OCI-LY7 (cell line): ENCODE data around the gene ADARB2. TPM values are rescaled to one million over a fixed set of nuclear protein-coding genes. Genes with fewer than 3 reads are reported as not detected.
A peak's percentile ranks its signal among the peaks of the same experiment; 100 is the strongest.

Source experiments
- BruUV-seq: library from RNA; stranded (reverse); fragments of 400-500 nt; replicated peaks from 2 replicates; lab custom pipeline; 2021; lab: Mats Ljungman, UMichigan
- CTCF ChIA-PET: fragments of 300-600 bp; sonication (Branson Sonifier 250); formaldehyde crosslinking; loops from one replicate; lab custom pipeline; 2022; ENCODE audit warnings: antibody characterized with exemption; ENCODE audit not compliant: unreplicated experiment; lab: Charles Lee
- POLR2A ChIA-PET: fragments of 300-600 bp; sonication (Branson Sonifier 250); formaldehyde crosslinking; loops from one replicate; lab custom pipeline; 2022; ENCODE audit warnings: antibody characterized with exemption; lab: Charles Lee
- DNase-seq: peaks from one replicate; pipeline ENCODE4 v3.0.0-alpha.2; 2015; ENCODE audit warnings: low spot score
- H2AFZ ChIP-seq: fragments of 200-600 bp; sonication (generic), shearing (Covaris generic); 2 replicates; pipeline ENCODE4 v1.6.1; 2014; ENCODE audit warnings: mild to moderate bottlenecking, antibody characterized with exemption, low read length, moderate library complexity
- H3K27ac ChIP-seq: fragments of 200-600 bp; sonication (generic); 2 replicates; pipeline ENCODE4 v1.5.1; 2014; ENCODE audit warnings: mixed run types, low read depth, mild to moderate bottlenecking, moderate library complexity, low read length, inconsistent platforms; ENCODE audit not compliant: poor library complexity, severe bottlenecking
- H3K36me3 ChIP-seq: fragments of 200-600 bp; sonication (generic); 2 replicates; pipeline ENCODE4 v1.6.1; 2014; ENCODE audit warnings: mild to moderate bottlenecking, antibody characterized with exemption, low read length, moderate library complexity, mixed read lengths; ENCODE audit not compliant: insufficient read depth
- H3K4me1 ChIP-seq: fragments of 200-600 bp; sonication (generic); 2 replicates; pipeline ENCODE4 v1.5.1; 2014; ENCODE audit warnings: mild to moderate bottlenecking, low read length; ENCODE audit not compliant: insufficient read depth, poor library complexity, severe bottlenecking
- H3K4me2 ChIP-seq: fragments of 200-600 bp; sonication (generic); 2 replicates; pipeline ENCODE4 v1.6.1; 2014; ENCODE audit warnings: mild to moderate bottlenecking, low read length
- H3K4me3 ChIP-seq: fragments of 200-600 bp; sonication (generic); 2 replicates; pipeline ENCODE4 v1.5.1; 2014; ENCODE audit warnings: mild to moderate bottlenecking, low read depth, low read length; ENCODE audit not compliant: poor library complexity, severe bottlenecking
- H3K79me2 ChIP-seq: fragments of 200-600 bp; sonication (generic); 2 replicates; pipeline ENCODE4 v1.6.1; 2016; ENCODE audit warnings: low read depth, mild to moderate bottlenecking, low read length, moderate library complexity, mixed read lengths; ENCODE audit not compliant: insufficient read depth
- H3K9me2 ChIP-seq: fragments of 200-600 bp; sonication (generic); 2 replicates; pipeline ENCODE4 v1.6.1; 2016; ENCODE audit warnings: mild to moderate bottlenecking, low read length, mixed read lengths; ENCODE audit not compliant: insufficient read depth
- H3K9me3 ChIP-seq: fragments of 200-600 bp; sonication (generic); 2 replicates; pipeline ENCODE4 v1.6.1; 2014; ENCODE audit warnings: mild to moderate bottlenecking, mixed run types, low read length, mixed read lengths
- H4K20me1 ChIP-seq: fragments of 200-600 bp; sonication (generic); 2 replicates; pipeline ENCODE4 v1.6.1; 2014; ENCODE audit warnings: mild to moderate bottlenecking, antibody characterized with exemption, low read length, moderate library complexity, mixed read lengths; ENCODE audit not compliant: insufficient read depth
- EZH2phosphoT487 ChIP-seq: fragments of 200-600 bp; sonication (generic); IDR thresholded peaks from 2 replicates; pipeline ENCODE4 v1.6.1; 2018; ENCODE audit warnings: low read depth, borderline replicate concordance, mild to moderate bottlenecking, mixed run types, antibody characterized with exemption, low read length, moderate library complexity, mixed read lengths
- intact Hi-C: fragments of 100-400 bp; cut with micrococcal nuclease; formaldehyde crosslinking; loops from one replicate; pipeline ENCODE4 v1.10.0; 2022; ENCODE audit not compliant: unreplicated experiment
- total RNA-seq, 2 experiments: library from RNA; depleted of rRNA in 1 of 2; stranded (reverse); fragments of >200 nt in 1 of 2; shearing (Covaris generic) in 1 of 2; gene quantifications; 2 replicates each; pipeline ENCODE4 v1.2.3, GENCODE V29; 2014 to 2022
- TF ChIP-seq, protein P1 (sequence below): fragments of 200-600 bp; sonication (generic); conservative IDR thresholded peaks from 2 replicates; pipeline ENCODE4 v1.5.1; 2014; ENCODE audit warnings: mild to moderate bottlenecking, antibody characterized with exemption, low read length, moderate library complexity, mixed read lengths

ADARB2 gene
- total RNA-seq, 2 experiments from 2014 or later: 0.03 TPM; not detected in 1

DNA sequence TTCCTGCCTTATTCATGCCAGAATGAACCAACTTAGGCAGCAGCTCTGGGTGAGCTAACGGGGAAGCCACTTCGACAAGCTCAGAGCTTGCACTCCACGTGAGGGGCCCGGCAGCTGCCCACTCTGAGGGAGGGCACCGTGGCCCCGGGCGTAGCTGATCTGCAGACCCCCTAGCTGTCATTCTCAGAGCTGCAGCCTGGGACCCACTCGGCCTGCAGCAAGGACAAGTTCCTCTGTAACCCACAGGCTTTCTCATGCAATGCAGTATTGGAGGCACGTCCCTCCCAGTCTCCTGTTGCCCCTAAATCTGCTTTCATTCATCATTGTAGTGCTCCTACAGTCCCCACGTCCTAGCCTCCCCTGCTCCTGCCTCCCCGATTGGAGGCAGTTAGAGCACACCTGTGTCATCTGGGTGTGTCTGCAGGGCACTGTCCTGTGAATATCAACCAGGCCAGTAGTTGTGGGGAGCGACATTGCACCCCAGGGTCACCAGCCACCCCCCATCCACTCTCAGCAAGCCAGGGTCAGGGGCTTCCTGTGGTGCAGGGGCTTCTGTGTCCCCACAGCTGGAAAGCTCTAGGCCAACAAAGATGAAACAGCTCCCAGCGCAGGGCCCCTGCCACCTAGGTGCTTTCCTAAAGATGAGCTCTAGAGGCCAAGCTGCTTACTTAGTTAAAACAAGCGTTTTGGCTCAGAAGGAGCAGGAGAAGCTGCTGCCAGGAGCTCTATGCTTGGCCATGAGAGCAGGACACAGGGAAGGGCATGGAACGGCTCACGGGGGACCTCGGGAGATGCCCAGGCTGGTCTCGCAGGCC is 333.6 kb downstream of the ADARB2 start:
- ChIA-PET POLR2A (no interaction called here), CTCF (no interaction called here)
- H3K79me2 ChIP-seq: no peaks in the 10 kb centered on the region

DNA sequence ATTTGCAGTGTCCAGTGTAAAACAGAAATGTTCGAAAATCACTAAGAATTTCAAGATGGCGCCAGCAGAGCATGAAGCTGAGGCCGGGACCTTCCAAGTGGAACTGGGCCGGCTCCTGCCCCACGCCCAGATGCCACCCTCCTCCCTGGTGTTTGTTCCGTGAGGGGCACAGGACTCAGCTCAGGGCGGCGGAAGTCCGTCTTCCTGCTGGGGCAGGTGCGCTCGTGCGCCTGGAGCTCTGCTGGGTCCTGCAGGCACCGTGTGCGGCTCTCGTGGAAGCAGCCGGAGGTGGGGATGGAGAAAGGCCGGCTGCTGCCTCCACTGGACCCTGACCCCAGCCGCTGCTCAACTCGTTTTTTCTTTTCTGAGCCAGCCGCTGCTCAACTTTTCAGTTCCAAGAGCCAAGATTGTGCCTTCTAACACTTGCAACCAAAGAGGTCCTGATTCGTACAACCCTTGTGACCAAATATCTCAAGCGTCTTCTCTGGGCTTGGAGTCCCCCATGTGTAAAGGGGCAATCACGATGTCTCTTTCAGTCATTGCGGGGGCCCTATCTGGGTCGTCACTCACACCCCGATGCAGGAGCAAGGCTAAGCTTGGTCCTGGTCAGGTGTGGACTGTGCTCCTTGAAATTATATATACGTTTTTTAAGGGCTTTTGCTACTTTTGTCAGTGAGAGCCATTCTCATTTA is 334.4 kb downstream of the ADARB2 start:
- POLR2A ChIA-PET: no interaction called here

More for the DNA sequence above, 333.6 kb downstream of the ADARB2 start:
- Histone ChIP-seq H3K9me3 (no peaks in the 10 kb centered on the region), H3K4me3 (no peak overlapping the region), H3K4me2 (no peak overlapping the region), H3K4me1 (no peaks in the 10 kb centered on the region), H3K36me3 (no peaks in the 10 kb centered on the region), H3K9me2 (no peaks in the 10 kb centered on the region), H2AFZ (no peak overlapping the region), H4K20me1 (no peaks in the 10 kb centered on the region), H3K27ac (no peak overlapping the region)
- intact Hi-C loops: no loop called here
- no TSS peak for BruUV-seq
- peak; percentile 35 for DNase-seq
- TF ChIP-seq, protein P1, sequence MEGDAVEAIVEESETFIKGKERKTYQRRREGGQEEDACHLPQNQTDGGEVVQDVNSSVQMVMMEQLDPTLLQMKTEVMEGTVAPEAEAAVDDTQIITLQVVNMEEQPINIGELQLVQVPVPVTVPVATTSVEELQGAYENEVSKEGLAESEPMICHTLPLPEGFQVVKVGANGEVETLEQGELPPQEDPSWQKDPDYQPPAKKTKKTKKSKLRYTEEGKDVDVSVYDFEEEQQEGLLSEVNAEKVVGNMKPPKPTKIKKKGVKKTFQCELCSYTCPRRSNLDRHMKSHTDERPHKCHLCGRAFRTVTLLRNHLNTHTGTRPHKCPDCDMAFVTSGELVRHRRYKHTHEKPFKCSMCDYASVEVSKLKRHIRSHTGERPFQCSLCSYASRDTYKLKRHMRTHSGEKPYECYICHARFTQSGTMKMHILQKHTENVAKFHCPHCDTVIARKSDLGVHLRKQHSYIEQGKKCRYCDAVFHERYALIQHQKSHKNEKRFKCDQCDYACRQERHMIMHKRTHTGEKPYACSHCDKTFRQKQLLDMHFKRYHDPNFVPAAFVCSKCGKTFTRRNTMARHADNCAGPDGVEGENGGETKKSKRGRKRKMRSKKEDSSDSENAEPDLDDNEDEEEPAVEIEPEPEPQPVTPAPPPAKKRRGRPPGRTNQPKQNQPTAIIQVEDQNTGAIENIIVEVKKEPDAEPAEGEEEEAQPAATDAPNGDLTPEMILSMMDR: peak; percentile 63
- TF ChIP-seq EZH2phosphoT487: no peak

More for the DNA sequence above, 334.4 kb downstream of the ADARB2 start:
- intact Hi-C loops: no loop called here
- no peaks in the 10 kb centered on the region for H3K9me2 ChIP-seq
- H3K27ac ChIP-seq: no peak overlapping the region
- H3K9me3 ChIP-seq: no peaks in the 10 kb centered on the region
- CTCF ChIA-PET: no interaction called here
- no peaks in the 10 kb centered on the region for H4K20me1 ChIP-seq
- H3K36me3 ChIP-seq: no peaks in the 10 kb centered on the region
- TF ChIP-seq, protein P1: no peak
- no peak for TF ChIP-seq EZH2phosphoT487
- no peak overlapping the region for H2AFZ ChIP-seq
- H3K4me1 ChIP-seq: no peaks in the 10 kb centered on the region
- no TSS peak for BruUV-seq
- no peak overlapping the region for H3K4me3 ChIP-seq
- no peak for DNase-seq
- no peaks in the 10 kb centered on the region for H3K79me2 ChIP-seq
- H3K4me2 ChIP-seq: no peak overlapping the region
